8988T (cell line): ENCODE results near the gene ZC3H7A.
A peak's percentile ranks its signal among the peaks of the same experiment; 100 is the strongest.
"Not testable (repeated sequence)": the region's sequence is repeated elsewhere in the genome, so short reads cannot be mapped to it uniquely, and the experiment has no call there.

Experiments used
- DNase-seq: peaks from one replicate; pipeline ENCODE4 v3.0.0; 2011

ZC3H7A gene

GRCh38 chr16:11797166-11797956 lies at the start of gene ZC3H7A:
Gene ZC3H7A, minus strand, starts transcription at chr16:11797258. Its CDS starts 14,904 bp downstream, at chr16:11782354.
- DNase-seq: peak; percentile 78

GRCh38 chr16:11844499-11844898 lies 47.4 kb upstream of the ZC3H7A start:
- no peak for DNase-seq

- DNase-seq: no peak
Observed at GRCh38 chr16:11843861-11844260, 46.8 kb upstream of the ZC3H7A start.

GRCh38 chr16:11843206-11843605 lies 46.1 kb upstream of the ZC3H7A start:
- DNase-seq: no peak

- no peak for DNase-seq
Observed at GRCh38 chr16:11841026-11841425, 44.0 kb upstream of the ZC3H7A start.

GRCh38 chr16:11836650-11837244 lies 39.7 kb upstream of the ZC3H7A start:
- no peak for DNase-seq

- DNase-seq: no peak
Observed at GRCh38 chr16:11835891-11836649, 39.0 kb upstream of the ZC3H7A start.

- no peak for DNase-seq
Observed at GRCh38 chr16:11835309-11835708, 38.3 kb upstream of the ZC3H7A start.

GRCh38 chr16:11833951-11834695 lies 37.1 kb upstream of the ZC3H7A start:
- DNase-seq: no peak

GRCh38 chr16:11828696-11829095 lies 31.6 kb upstream of the ZC3H7A start:
- no peak for DNase-seq

- DNase-seq: not testable (repeated sequence)
Observed at GRCh38 chr16:11825520-11826165, 28.6 kb upstream of the ZC3H7A start.

- DNase-seq: no peak
Observed at GRCh38 chr16:11824362-11824761, 27.3 kb upstream of the ZC3H7A start.

GRCh38 chr16:11823645-11824044 lies 26.6 kb upstream of the ZC3H7A start:
- DNase-seq: not testable (repeated sequence)

- no peak for DNase-seq
Observed at GRCh38 chr16:11819798-11820197, 22.7 kb upstream of the ZC3H7A start.

GRCh38 chr16:11818970-11819369 lies 21.9 kb upstream of the ZC3H7A start:
- not testable (repeated sequence) for DNase-seq

GRCh38 chr16:11816123-11816522 lies 19.1 kb upstream of the ZC3H7A start:
- no peak for DNase-seq

GRCh38 chr16:11814800-11815199 lies 17.7 kb upstream of the ZC3H7A start:
- not testable (repeated sequence) for DNase-seq

GRCh38 chr16:11806721-11807120 lies 9.7 kb upstream of the ZC3H7A start:
- no peak for DNase-seq

GRCh38 chr16:11805556-11805955 lies 8.5 kb upstream of the ZC3H7A start:
- DNase-seq: no peak

- DNase-seq: no peak
Observed at GRCh38 chr16:11801481-11802021, 4.5 kb upstream of the ZC3H7A start.

- DNase-seq: no peak
Observed at GRCh38 chr16:11800382-11800718, 3.3 kb upstream of the ZC3H7A start.
